Mammary epithelial cell (primary cell): ENCODE measurements around the gene FCRL2.

Experiments used
- CTCF ChIP-seq, 2 donors: IDR thresholded peaks in 1 of 2; conservative IDR thresholded peaks in 1 of 2; 2 replicates each; pipeline ENCODE4 v1.5.1; 2011 to 2012; ENCODE audit warnings: inconsistent platforms in 2 of 2, low read length in 2 of 2, mild to moderate bottlenecking in 2 of 2, control low read depth in 1 of 2, low read depth in 1 of 2; ENCODE audit not compliant: insufficient read depth in 1 of 2; ENCODE audit errors: extremely low read depth in 1 of 2
- EZH2 ChIP-seq: IDR thresholded peaks from 2 replicates; pipeline ENCODE4 v1.6.1; 2012; ENCODE audit warnings: low read length, inconsistent platforms, borderline replicate concordance

- no peak for TF ChIP-seq CTCF (conservative IDR thresholded peaks at IDR 0.05 in 1 of 2, IDR thresholded peaks at IDR 0.05 in 1 of 2; ENCODE audit: extremely low read depth in 1 of 2, insufficient read depth in 1 of 2, low read depth in 1 of 2, low read length in 2 of 2)
- no peak for TF ChIP-seq EZH2
These were observed 6.0 kb upstream of the FCRL2 start for GRCh38 chr1:157782931-157783330.
